ENCODE results near the gene PRR14L.

- TF ChIP-seq EZH2 (IDR thresholded peaks at IDR 0.05; ENCODE audit: insufficient read depth, poor library complexity, severe bottlenecking) (no peak), EZH2phosphoT487 (IDR thresholded peaks at IDR 0.05; ENCODE audit: insufficient read depth, low read depth) (no peak)
Measured at GRCh38 chr22:31680861-31681341, 69.0 kb downstream of the PRR14L start.

Measured in GM23248 (cell line).